ENCODE results near the gene CCDC24.

The CCDC24 gene

GRCh38 chr1:43947874-43948437 lies 43.4 kb upstream of the CCDC24 start:
- TF ChIP-seq, protein P1, sequence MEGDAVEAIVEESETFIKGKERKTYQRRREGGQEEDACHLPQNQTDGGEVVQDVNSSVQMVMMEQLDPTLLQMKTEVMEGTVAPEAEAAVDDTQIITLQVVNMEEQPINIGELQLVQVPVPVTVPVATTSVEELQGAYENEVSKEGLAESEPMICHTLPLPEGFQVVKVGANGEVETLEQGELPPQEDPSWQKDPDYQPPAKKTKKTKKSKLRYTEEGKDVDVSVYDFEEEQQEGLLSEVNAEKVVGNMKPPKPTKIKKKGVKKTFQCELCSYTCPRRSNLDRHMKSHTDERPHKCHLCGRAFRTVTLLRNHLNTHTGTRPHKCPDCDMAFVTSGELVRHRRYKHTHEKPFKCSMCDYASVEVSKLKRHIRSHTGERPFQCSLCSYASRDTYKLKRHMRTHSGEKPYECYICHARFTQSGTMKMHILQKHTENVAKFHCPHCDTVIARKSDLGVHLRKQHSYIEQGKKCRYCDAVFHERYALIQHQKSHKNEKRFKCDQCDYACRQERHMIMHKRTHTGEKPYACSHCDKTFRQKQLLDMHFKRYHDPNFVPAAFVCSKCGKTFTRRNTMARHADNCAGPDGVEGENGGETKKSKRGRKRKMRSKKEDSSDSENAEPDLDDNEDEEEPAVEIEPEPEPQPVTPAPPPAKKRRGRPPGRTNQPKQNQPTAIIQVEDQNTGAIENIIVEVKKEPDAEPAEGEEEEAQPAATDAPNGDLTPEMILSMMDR (IDR thresholded peaks at IDR 0.05) = no peak

DNA sequence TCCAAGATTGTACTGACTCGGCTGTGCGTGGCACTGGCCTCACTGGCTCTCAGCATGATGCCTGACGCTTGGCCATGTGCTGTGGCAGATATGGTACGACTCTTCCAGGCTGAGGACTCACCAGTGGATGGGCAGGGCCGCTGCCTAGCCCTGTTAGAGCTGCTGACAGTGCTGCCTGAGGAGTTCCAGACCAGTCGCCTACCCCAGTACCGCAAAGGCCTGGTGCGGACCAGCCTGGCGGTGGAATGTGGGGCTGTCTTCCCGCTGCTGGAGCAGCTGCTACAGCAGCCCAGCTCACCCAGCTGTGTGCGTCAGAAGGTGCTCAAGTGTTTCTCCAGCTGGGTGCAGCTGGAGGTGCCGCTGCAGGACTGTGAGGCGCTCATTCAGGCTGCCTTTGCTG lies 41.7 kb upstream of the CCDC24 start:
- TF ChIP-seq, protein P1 (IDR thresholded peaks at IDR 0.05) = no peak

GRCh38 chr1:43951021-43951985 lies 40.1 kb upstream of the CCDC24 start:
- TF ChIP-seq, protein P1 (IDR thresholded peaks at IDR 0.05) = no peak

DNA sequence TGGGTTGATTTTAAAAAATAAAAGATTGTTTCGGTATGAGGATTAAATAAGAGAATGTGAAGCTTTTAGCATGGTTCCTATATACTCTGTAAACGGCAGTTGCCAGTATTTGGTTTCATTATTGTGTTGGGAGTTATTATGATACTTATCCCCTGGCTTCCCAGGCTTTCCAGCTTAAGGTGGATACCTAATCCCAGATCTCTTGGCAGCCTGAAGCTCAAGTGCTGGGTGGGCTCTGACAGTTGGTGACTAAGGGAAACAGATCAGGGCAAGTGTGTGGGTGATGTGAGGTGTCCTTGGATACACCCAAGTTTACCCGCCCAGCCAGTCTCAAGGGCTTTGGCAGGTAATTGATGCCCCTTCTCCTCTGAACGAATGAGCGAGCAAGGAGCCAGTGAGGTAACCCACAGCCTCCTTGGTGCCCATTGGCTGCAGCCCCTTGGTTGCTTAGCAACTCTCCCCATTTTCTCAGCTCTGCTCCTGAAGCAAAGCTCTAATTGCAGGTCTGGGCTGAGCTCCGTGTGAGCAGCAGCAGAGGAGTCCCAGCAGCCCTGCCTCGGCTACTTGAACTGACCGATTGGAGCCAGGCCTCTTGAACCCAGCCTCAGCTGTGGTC lies 38.6 kb upstream of the CCDC24 start:
- TF ChIP-seq, protein P1 (IDR thresholded peaks at IDR 0.05) = no peak

DNA sequence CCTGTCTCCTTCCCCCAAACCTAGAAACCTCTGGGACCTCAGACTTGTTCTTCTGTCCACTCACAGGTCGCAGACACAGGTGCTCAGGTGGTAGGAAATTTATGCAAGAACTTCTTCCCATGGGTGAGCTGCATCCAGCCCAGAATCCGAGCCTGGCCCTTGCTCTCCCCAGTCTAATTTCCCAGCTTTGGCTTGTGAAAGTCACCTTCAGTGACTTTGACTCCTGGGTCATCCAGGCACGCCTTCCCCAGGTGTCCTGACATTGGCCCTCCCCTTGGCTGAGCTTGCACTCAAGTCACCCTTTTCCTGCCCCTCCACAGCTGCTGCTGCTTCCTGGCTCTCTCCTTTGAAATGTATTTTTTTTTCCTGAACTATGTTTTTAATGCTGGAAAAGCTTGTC lies 38.0 kb upstream of the CCDC24 start:
- TF ChIP-seq, protein P1 (IDR thresholded peaks at IDR 0.05) = no peak

- TF ChIP-seq, protein P1 (IDR thresholded peaks at IDR 0.05) = no peak
Observed at GRCh38 chr1:43954036-43954435, 37.4 kb upstream of the CCDC24 start.

- TF ChIP-seq, protein P1 (IDR thresholded peaks at IDR 0.05) = no peak
Observed at GRCh38 chr1:43956234-43956633, 35.2 kb upstream of the CCDC24 start.
